ENCODE measurements around the gene STK24.

Gene STK24

DNA sequence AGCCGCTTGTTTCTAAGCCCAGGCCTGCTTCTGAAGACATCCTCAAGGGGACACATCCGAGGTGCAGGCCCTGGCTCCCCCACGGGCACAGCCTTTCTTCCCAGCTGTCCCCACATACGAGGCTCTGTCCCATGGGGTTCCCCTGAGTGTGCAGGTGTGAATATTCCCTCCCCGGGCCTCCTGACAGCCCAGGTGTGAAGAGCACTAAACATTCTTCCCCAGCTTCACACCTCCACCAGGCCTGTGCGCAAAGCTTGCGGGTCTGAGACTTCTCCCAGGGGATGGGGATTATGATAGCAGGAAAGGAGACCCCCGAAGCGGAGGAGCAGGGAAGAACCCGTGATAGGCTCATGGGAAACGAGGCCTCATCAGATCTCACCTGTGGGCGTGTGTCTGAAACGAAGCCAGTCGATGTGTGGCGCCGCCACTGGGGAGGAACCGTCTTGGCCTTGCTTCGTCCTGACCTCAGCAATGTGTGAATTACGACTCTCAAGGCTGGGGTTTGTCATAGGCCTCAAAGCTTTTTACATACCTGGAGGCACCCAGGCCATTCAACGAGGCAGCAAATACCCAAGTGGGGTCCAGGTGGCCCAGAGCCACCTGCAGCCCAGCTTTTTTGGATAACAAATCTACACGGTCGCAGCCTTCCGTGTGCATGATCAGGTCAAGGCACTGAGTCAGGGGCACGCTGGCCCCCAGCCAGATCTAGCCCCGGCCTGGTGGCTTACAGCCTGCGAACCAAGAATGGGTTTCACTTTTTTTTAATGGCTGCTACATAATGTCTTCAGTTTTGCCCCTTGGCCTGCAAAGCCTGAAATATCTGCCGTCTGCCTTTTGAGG is 134.3 kb downstream of the STK24 start:
- no peak for DNase-seq (ENCODE audit: extremely low read depth in 1 of 2, low read depth in 1 of 2)

DNA sequence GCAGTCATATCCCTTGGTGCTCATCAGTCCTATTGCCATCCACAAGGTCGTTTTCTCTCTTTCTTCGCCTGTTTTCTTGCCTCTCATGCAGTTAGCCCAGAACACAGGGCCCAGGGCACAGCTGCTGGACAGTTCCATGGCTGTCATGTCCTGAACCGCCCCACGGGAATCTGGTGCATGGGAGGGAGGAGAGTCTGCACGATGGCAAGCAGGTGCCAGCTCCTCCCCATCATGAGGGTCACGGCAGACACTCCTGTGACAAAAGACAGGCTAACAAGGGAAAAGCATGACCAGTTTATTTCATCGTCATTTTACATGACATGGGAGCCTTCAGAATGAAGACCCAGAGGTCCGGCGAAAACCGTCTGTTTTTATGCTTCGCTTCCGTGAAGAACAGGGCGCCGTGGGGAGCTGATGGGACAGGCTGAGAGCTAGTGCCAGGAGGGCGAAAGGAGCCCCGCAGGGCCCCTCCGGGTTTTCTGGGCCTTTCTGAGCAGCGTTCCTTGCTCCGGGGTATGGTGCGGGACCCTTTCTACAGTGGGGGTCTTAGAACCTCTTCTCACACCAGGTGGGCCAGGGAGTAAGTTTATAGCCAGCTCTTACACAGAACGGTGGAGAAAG is 135.7 kb downstream of the STK24 start:
- DNase-seq (ENCODE audit: extremely low read depth in 1 of 2, low read depth in 1 of 2), result no peak

DNA sequence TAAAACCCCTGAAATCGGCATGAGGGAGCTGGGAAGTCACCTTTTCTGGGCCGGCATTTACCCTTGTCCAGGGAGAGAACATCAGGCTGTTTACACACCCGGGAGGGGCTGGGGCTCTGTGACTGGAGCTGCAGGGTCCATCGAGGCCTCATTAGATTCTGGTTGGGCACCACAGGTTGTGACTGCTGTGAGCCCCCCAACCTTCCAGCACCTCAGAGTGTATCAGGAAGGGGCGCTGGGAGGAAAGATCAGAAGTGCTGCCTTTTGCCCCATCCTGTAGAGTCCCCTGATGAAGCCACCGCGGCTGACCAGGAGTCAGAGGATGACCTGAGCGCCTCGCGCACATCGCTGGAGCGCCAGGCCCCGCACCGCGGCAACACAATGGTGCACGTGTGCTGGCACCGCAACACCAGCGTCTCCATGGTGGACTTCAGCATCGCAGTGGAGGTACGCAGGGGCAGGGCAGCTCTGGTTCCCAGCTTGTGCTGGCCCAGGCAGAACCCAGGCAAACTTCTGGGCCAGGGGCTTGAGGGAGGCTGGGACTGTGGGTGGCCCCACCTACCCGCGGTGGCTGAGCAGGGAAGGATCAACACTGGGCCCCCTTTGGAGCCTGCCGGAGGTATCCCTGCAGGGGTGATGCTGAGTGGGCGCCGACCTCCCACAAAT is 136.4 kb downstream of the STK24 start:
- DNase-seq (ENCODE audit: extremely low read depth in 1 of 2, low read depth in 1 of 2), result no peak

DNA sequence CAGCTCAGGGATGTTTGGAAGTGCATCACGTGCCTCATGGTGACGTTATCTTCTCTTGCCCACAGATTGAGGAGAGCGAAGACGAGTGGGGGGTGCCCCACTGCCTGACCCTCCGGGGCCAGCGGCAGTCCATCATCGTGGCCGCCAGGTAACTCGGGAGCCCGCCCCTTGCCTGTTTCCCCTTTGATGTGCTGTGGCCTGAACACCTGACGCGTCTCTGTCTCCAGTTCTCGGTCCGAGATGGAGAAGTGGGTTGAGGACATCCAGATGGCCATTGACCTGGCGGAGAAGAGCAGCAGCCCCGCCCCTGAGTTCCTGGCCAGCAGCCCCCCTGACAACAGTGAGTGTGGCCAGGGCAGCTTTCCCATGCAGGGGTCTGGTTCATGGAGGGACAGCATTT is 137.0 kb downstream of the STK24 start:
- no peak for DNase-seq (ENCODE audit: extremely low read depth in 1 of 2, low read depth in 1 of 2)

DNA sequence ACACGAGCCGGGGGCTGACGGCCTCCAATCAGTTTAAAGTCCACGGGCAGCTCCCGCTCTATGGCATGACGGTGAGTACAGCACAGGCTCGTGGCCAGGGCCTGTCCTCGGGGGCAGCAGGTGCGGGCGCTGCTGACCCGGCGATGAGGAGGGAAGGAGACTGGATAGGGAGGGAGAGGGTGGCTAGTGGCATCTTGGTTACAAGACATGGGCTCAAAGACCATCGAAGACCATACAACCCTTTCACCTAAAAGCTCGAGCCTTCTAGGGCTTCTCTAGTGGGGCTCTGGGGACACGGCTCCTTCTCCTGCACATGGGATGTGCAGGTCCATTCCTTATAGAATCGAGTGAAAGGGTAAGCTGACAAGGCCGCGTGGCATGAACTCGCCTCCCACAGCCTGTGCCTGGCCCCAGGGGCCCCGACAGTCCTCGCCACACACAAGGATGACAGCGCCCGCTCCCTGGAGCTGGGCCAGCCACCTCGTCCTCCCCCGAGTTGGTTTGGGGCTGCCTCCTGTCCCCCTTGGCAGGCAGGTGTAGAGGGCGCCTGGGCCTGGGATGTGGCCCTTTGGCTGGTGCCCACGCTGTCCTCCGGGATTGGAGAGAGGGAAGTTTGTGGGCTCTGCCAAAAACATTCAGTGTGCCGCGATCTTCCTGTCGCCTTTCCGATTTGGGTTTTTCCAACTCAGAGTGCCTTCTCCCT is 137.6 kb downstream of the STK24 start:
- no peak for DNase-seq (ENCODE audit: extremely low read depth in 1 of 2, low read depth in 1 of 2)

DNA sequence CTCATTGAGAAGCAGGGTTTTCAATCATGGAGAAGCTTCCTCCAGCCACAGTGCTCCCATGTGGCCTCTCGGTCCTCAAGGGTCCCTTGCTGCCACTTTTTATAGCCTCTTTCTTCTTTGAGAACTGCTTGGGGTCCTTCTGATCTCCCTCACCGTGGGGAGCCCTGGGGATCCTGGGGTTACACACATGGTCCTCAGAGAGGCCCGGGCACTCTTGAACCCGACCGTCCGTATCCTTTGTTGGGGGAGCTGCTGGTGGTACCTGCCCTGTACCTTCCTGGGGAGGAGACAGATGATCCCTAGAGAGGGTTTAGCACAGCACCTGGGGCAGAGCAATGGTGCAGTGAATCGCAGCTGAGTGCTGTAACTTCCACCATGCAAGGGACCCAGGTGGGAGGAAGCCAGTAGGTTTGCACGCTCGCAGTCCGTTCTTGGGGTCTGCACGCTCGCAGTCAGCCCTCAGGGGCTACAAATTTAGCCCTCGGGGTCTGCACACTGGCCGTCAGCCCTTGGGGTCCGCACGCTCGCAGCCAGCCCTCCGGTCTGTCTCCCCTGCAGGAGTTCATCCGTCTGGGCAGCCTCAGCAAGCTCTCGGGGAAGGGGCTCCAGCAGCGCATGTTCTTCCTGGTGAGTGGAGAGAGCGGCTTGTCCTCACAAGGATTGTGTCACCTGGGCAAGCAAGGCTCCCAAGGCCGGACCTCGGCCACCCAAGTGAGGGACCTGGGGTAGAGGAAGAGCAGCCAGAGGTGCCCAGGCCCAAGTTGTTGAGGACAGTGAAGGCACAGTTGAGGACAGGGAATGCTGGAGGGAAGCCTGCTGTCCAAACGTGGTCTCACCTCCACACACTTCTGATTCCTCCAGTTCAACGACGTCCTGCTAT is 138.4 kb downstream of the STK24 start:
- no peak for DNase-seq (ENCODE audit: extremely low read depth in 1 of 2, low read depth in 1 of 2)

DNA sequence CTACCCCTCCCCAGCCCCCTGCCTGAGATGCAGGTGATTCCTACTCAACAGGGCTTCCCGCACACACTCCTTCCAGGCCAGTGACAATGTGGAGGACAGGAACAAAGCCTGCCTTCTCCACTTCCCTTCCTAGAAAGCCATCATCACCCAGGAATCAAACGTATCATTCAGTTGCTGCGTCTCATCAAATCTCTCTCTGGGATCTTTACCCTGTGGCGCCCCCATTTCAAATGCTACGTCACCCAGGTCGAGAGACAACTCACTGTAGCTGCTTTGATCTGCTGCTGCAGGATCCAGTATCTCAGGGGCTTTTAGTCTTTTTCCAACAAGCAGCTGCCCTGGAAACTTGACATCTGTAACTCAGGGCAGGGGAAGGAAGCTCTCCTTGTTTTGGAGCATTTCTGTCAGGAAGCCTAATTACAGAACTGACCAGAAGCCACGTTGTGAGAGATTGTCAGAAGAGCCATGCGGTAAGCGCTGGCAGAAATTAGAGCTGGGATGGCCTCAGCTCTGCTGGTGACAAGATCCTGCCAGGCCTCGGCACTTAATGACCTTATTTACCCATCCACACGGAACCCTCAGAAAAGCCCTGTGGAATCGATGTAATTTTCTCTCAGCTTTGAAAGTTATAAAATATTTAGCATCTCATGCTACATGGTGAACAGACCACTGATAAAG is 140.5 kb downstream of the STK24 start:
- no peak for DNase-seq (ENCODE audit: extremely low read depth in 1 of 2, low read depth in 1 of 2)

DNA sequence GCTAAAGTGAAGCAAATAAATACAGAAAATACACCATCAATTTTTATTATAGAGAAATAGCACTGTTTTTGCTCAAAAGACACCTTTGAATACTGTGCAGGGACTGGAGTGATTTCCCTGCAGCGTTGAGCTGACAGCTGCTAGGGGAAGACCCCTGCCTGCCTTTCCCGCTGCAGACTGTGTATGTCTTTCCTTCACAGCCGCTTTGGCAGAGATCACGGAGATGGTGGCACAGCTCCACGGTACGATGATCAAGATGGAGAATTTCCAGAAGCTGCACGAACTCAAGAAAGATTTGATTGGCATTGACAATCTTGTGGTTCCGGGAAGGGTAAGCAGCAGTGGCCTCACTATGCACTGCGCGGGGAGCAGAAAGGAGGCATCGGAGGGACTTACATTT is 141.5 kb downstream of the STK24 start:
- no peak for DNase-seq (ENCODE audit: extremely low read depth in 1 of 2, low read depth in 1 of 2)

DNA sequence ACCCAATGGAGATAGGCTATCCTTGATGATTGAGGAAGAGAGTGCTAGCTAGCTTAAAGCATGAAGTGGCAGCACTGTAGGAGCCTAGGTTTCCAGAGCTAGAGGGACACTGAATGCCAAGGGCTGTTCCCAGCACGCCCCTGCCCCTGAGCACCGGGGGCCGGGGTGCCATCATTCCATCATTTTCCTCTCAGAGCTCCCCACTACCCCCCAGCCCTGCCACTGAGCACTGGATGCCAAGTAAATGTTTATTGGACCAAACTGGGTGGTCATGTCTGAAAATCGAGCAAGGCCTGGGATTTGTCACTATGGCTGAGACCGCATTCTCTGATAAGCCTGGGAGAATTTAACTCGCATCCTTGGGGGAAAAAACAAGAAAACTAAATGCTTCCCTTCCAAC is 142.8 kb downstream of the STK24 start:
- DNase-seq (ENCODE audit: extremely low read depth in 1 of 2, low read depth in 1 of 2), result no peak

DNA sequence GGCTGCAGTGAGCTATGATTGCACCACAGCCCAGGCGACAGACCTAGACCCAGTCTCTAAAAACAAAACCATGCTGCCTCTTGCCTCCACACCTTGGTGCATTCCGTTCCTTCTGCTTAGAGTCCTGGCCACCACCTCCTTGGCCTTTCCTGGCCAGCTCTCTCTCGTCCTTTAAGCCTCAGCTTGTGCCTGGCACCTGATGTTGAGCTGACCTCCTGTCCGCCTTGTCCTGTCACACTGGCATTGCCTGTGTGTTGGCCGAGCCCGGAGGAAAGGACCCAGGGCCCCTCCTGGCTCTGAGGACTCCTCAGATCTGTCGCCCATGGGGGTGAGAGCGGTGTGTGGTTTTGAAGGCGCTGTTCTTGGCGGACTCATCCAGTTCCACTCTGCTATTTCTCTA is 143.3 kb downstream of the STK24 start:
- DNase-seq (ENCODE audit: extremely low read depth in 1 of 2, low read depth in 1 of 2), result no peak

DNA sequence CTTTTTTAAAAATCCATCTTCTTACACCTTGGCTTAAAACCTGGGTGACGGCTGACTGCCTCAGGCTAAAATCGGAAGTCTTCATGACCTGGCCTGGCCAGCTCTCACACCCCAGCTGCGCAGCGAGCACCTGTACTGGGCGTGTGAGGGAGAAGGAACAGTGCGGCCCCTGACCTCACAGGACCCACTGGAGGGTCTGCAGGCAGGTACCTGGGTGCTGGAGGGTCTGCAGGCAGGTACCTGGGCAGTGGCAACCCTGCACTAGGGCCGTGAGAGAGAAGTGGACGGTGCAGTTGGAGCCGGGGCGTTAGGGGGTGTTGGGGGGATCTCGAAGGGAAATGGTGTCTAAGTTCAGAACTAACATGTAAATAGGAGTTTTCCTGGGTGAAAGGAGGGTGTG is 144.3 kb downstream of the STK24 start:
- no peak for DNase-seq (ENCODE audit: extremely low read depth in 1 of 2, low read depth in 1 of 2)

DNA sequence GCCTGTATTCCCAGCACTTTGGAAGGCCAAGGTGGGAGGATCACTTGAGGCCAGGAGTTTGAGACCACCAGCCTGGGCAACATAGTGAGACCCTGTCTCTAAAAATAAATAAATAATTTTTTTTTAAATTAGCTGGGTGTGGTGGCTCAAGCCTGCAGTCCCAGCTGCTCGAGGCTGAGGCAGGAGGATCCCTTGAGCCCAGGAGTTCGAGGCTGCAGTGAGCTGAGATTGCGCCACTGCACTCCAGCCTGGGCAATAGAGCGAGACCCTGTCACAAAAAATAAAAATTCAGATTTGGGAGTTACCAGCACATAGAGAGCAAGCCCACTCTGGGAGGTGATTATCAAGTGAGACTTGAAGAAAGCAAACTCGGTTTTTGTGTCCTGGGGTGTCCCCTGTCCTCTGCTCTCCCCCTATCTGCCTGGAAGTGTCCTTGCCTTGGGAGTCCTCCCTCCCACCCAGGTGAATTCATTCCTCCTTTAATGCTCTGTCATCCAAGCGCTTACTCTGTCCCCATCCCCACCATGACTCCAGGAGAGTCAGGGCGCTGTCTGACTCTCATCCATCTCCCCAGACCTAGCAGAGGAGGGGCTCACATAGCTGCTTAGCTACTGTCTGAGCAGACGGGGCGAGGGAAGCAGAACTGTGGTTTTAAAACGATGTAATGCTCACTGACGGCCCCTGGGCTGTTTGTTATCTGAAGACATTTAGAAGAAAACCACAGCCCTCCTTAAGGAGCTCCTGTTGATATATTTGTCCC is 146.8 kb downstream of the STK24 start:
- no peak for DNase-seq (ENCODE audit: extremely low read depth in 1 of 2, low read depth in 1 of 2)

DNA sequence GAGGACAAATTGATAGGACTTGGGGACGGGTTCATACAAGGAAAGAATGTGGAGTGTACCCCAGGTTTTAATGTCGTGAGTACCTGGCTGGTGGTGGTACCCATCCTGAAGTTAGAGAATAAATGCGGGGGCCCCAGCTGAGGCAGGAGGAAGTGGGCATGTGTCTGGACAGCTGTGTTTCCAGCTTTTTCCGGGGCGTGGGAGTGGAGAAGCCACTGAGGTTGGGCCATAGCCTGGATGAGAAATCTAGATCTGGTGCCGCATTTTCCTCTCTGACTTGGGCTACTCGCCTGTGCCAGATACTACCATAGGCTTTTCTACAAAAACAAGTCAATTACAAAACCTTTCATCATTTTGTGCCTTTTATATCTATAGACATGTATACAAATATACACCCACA is 147.4 kb downstream of the STK24 start:
- DNase-seq (ENCODE audit: extremely low read depth in 1 of 2, low read depth in 1 of 2), result no peak

DNA sequence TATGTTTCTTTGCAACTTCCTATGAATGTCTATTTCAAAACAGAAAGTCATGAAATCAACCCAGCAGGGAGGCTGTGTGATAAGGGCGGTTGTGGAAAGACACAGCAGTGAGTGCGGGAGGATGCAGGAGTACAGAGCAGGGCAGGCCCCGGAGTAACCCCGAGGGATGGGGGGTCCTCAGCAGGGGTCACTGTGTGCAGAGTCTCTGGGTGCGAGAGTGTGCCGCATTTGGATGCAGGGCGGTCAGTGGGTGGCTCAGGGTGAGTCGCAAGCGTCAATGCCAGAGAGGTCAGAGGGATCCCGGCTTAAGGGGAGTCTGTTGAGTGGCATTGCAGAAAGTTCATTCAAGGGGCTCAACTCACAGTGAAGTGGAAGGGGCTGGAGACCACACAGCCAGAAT is 147.8 kb downstream of the STK24 start:
- DNase-seq (ENCODE audit: extremely low read depth in 1 of 2, low read depth in 1 of 2), result no peak

DNA sequence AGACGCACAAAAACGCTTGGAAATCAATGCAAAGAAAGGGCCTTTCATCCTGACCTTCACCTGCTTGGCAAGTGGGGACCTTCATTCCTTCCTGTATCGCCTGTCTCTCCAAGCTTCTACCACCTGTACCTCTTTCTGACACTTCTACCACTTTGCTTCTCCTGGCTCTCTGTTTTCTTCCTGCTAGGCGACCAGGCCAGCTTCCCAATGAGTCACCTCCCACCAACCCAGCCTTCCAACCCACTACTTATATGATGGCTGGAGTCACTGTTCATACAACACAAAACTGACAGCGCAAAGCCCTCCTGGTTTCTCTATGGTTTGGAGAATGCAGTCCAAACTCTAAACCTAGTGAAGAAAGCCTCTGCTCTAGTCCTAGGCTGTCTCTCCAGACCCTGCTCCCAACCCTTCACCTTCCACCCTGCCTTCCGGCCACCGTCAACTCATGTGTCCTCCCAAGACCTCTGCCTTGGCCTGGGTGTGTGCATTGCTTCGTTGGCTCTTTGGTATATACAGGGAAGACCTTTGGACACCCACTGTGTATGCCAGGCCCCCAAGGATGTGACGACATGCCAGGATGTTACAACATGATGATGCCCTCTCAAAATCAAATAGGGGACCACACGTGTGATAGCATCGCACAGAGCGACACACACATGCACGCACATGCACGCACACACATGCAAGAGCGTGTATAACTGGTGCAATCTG is 148.5 kb downstream of the STK24 start:
- DNase-seq (ENCODE audit: extremely low read depth in 1 of 2, low read depth in 1 of 2), result no peak

DNA sequence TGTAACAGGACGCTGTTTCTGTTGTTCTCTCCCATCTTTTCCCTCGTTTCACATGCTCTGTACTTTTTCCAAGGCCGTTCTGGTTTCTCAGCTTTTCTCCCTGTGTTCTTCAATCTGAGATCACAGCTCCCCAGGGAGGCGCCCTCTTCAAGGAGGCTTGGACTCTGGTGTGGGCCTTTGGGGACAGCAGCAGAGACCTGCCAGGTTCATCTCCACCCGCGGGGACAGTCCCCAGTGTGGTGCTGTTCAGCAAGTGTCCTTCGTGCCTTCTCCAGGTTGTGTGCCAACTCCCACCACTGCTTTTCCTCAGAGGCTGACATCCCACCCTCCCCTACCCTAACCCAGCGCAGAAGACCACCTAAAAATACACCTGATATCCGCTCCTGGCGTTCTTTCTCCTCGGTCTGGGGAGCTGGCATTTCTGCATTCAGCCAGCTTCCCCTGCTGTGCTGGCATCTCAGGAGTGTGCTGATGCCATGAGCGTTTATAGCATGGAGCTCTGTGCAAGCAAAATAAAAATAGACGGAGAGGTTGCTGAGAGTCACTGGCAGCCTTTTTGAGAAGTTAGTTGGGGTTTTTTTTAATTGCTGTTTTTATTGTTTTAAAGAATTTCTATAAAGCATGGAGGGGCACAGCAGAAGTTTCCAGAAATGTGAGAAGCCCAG is 149.4 kb downstream of the STK24 start:
- no peak for DNase-seq (ENCODE audit: extremely low read depth in 1 of 2, low read depth in 1 of 2)

DNA sequence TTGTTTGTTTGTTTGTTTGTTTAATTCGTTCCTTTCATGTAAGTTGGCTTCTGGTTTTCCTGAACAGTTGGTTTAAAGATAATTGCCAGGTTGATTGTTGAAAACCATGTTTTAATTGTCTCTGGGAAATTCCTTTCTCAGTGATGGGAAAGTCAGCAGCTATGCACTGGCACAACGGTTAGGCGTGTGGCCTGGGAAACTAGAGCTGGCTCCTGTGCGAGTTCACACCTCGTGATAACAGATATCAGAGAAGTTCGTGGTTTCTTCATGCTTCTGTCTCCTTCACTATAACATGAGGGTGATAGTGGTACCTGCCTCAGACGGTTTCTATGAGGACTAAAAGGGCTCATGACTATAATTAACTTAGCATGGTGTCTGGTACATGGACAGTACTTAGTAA is 153.5 kb downstream of the STK24 start:
- DNase-seq (ENCODE audit: extremely low read depth in 1 of 2, low read depth in 1 of 2), result no peak

DNA sequence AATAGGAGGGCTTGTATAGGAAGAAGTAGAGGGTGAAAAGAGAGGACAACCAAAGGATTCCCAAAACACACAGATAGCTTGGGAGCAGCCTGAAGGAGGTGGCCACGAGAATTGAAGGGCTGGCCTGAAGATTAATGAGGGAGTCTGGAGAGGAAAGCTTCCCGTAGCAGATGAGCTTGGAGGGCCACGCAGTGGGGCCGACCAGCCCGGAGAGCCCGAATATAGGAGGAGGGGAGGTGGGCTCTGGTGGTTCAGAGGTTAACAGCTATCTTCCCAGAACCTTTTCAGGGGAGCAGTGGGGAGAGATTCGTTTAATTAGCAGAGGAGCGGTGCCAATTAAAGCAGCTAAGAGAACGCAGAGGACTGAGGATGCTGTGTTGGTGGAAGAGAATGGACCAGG is 154.9 kb downstream of the STK24 start:
- DNase-seq (ENCODE audit: extremely low read depth in 1 of 2, low read depth in 1 of 2), result no peak
